ENCODE results near the gene RAB33A. TPM values are rescaled to one million over a fixed set of nuclear protein-coding genes. Genes with fewer than 3 reads are reported as not detected.

RAB33A gene
- total RNA-seq, 1 donor from 2014 or later = 0.98 TPM

- intact Hi-C loops (cut with DNase I) = loop anchor here (5.0 kb wide), 1 partner anchor 53 kb away; no protein-coding TSS in a partner anchor
- H3K4me1 ChIP-seq = peaks cover 19% of the 10 kb centered on the region
- peak overlapping the region; percentile 73 for H3K27ac ChIP-seq
- no peak for DNase-seq (ENCODE audit: extremely low spot score in 2 of 2)
- H3K36me3 ChIP-seq = no peaks in the 10 kb centered on the region
- no peak for TF ChIP-seq POLR2A (IDR thresholded peaks at IDR 0.05)
- TF ChIP-seq CTCF (IDR thresholded peaks at IDR 0.05) = no peak
- TF ChIP-seq POLR2AphosphoS5 (IDR thresholded peaks at IDR 0.05; ENCODE audit: insufficient read depth in 1 of 2, low read depth in 1 of 2) = no peak
- no peaks in the 10 kb centered on the region for H3K27me3 ChIP-seq
- no peaks in the 10 kb centered on the region for H3K9me3 ChIP-seq
- H3K4me3 ChIP-seq = no peak overlapping the region
Measured at GRCh38 chrX:130174937-130175336, 3.2 kb downstream of the RAB33A start.

GRCh38 chrX:130176354-130176776 lies 4.6 kb downstream of the RAB33A start:
- Histone ChIP-seq H3K36me3 (no peaks in the 10 kb centered on the region), H3K4me1 (peaks cover 19% of the 10 kb centered on the region), H3K27ac (no peak overlapping the region), H3K27me3 (no peaks in the 10 kb centered on the region), H3K9me3 (no peaks in the 10 kb centered on the region), H3K4me3 (no peak overlapping the region)
- intact Hi-C loops (cut with DNase I) = no loop called here
- TF ChIP-seq POLR2A (IDR thresholded peaks at IDR 0.05) = no peak
- TF ChIP-seq CTCF (IDR thresholded peaks at IDR 0.05) = no peak
- TF ChIP-seq POLR2AphosphoS5 (IDR thresholded peaks at IDR 0.05; ENCODE audit: insufficient read depth in 1 of 2, low read depth in 1 of 2) = no peak
- DNase-seq (ENCODE audit: extremely low spot score in 2 of 2) = no peak

- Histone ChIP-seq H3K9me3 (no peaks in the 10 kb centered on the region), H3K36me3 (no peaks in the 10 kb centered on the region), H3K27ac (no peak overlapping the region), H3K4me1 (peaks cover 19% of the 10 kb centered on the region), H3K4me3 (no peak overlapping the region), H3K27me3 (no peaks in the 10 kb centered on the region)
- DNase-seq (ENCODE audit: extremely low spot score in 2 of 2) = no peak
- TF ChIP-seq POLR2AphosphoS5 (IDR thresholded peaks at IDR 0.05; ENCODE audit: insufficient read depth in 1 of 2, low read depth in 1 of 2) = no peak
- intact Hi-C loops (cut with DNase I) = no loop called here
Measured at GRCh38 chrX:130176942-130177341, 5.2 kb downstream of the RAB33A start.

- DNase-seq (ENCODE audit: extremely low spot score in 2 of 2) = no peak
- TF ChIP-seq POLR2AphosphoS5 (IDR thresholded peaks at IDR 0.05; ENCODE audit: insufficient read depth in 1 of 2, low read depth in 1 of 2) (no peak), POLR2A (IDR thresholded peaks at IDR 0.05) (no peak), CTCF (IDR thresholded peaks at IDR 0.05) (no peak)
- H3K36me3 ChIP-seq = no peaks in the 10 kb centered on the region
- H3K4me1 ChIP-seq = peaks cover 7% of the 10 kb centered on the region
- no peaks in the 10 kb centered on the region for H3K27me3 ChIP-seq
- no peak overlapping the region for H3K4me3 ChIP-seq
- H3K27ac ChIP-seq = no peak overlapping the region
- intact Hi-C loops (cut with DNase I) = no loop called here
- no peaks in the 10 kb centered on the region for H3K9me3 ChIP-seq
Measured at GRCh38 chrX:130179170-130179569, 7.4 kb downstream of the RAB33A start.

GRCh38 chrX:130179579-130180215 lies 7.9 kb downstream of the RAB33A start:
- DNase-seq (ENCODE audit: extremely low spot score in 2 of 2) = no peak
- Histone ChIP-seq H3K36me3 (no peaks in the 10 kb centered on the region), H3K27me3 (no peaks in the 10 kb centered on the region), H3K9me3 (no peaks in the 10 kb centered on the region), H3K27ac (no peak overlapping the region), H3K4me1 (peaks cover 2% of the 10 kb centered on the region), H3K4me3 (no peak overlapping the region)
- no peak for TF ChIP-seq POLR2AphosphoS5 (IDR thresholded peaks at IDR 0.05; ENCODE audit: insufficient read depth in 1 of 2, low read depth in 1 of 2)
- TF ChIP-seq POLR2A (IDR thresholded peaks at IDR 0.05) = no peak
- no peak for TF ChIP-seq CTCF (IDR thresholded peaks at IDR 0.05)
- intact Hi-C loops (cut with DNase I) = no loop called here
